GM21529 (cell line): ENCODE measurements around the gene PNPLA1.

ENCODE experiments used
- ATAC-seq: cut with Tn5 transposase; IDR thresholded peaks from one replicate; pipeline ENCODE4 v1.9.1; 2021; ENCODE audit not compliant: unreplicated experiment

PNPLA1 gene

DNA sequence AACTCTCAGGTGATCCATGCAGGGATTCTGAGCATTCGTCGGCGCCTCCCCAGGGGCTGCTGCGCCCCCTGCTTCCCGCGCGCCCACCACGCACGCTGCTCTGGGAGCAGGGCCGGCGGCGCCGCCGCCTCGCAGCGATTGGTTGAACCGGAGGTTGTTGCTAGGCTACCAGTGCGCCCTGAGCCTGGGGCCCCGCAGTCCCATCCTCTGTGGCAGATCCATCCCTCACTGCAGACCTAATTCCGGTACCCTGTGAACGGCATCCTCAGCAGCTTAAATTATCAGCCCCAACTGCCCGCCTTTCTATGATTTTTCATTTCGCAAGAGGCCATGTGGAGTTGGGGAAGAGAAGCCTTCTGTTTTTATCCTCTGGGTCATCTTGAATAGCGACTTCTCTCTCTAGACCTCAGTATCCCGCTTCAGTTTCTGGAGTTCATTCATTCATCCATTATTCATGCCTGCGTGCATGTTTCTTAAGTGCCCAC is 15.4 kb downstream of the PNPLA1 start:
- no peak for ATAC-seq

DNA sequence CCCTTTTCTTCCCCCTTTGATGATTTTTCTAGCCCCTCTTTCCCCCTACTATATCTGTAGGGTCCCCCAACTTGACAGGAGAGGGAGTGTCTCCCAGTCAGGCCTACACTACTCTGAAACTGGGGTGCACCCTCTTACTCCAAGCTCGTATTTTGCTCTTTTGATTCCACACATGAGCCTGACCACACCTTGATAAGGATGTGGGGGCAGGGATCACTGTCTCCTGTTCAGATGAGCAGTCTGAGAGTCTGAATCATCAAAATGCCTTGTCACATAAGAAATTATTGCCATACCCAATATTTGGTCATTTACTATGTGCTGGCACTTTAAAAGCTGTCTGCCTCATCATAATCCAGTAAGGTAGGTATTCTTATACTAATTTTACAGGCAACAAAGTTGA is 15.9 kb downstream of the PNPLA1 start:
- no peak for ATAC-seq

DNA sequence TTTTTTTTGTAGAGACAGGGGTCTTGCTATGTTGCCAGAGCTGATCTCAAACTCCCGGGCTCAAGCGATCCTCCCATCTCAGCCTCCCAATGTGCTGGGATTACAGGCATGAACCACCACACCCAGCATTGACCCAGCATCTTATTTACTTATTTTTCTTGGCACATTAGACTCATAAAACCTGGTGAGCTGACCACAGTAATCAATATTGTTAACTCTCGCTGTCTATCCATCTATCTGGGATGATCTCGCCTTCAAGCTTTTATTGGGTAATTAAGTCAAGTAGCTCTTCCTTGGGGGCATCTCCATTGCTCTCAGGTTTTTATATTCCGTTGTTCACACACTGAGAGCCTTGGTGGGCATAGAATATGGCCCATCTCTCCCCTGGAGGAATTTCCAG is 17.0 kb downstream of the PNPLA1 start:
- no peak for ATAC-seq

DNA sequence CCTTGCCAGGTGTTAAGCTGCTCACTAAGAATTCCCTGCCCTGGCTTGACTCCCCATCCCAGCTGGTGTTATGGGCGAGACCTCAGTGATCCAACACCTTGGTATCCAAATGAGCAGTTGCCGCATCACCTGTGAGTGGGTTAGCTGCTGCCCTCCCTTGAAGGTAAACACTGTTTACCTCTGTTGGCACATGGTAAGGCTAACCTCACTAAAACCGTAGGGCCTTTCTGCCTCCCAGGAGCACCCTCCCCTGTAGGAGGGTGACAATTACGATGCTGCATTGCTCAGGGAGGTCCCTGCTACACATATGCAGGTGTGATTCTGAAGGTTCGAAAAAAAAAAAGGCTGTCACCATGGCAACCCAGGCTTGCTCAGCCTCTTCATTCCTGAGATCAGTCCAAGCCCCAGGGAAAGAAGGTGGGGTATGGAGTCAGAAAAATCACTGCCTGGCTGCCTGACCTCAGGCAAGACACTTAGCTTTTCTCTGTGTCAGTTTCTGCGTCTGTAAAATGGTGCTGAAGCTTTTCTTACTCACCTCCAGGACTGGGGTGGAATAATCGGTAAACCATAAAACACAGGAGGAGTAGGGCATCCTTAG is 19.5 kb downstream of the PNPLA1 start:
- ATAC-seq = no peak

DNA sequence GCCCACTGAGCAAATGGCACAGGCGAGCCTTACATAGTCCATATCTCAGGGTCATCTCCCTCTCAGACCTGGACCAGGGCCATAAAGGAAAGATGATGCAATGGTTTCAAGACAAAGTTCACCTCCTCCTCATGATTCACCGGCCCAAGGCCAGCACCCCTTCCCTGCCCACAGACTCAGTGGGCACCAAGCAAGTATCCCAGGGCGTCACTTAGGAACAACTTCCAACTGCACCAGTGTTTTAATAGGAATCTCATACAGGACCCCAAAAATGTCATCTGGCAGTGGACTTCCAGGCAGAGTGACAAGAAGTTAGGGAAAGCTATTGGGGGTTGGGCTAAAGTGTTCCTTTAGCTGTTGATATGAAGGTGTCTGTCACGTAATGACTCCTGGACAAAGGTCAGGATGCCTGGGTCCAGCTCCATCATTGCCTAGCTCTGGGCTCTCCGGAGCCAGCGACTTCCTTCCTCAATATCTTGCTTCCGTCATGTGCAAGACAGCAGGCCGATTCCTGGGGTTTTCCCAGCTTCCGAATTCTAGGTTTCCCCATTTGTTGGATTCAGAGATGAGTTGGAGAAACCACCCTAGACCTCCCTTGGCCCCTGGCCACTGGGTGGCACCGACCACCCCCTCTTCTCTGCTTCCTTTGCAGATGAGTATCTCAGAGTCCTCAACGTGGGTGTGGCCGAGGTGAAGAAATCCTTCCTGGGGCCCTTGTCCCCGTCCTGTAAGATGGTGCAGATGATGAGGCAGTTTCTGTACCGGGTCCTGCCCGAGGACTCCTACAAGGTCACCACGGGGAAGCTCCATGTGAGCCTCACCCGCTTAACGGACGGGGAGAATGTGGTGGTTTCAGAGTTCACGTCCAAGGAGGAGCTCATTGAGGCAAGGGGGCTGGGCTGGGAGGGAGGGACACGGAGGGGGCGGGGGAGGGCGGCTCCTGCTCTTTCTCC is 21.1 kb downstream of the PNPLA1 start:
- ATAC-seq = no peak

DNA sequence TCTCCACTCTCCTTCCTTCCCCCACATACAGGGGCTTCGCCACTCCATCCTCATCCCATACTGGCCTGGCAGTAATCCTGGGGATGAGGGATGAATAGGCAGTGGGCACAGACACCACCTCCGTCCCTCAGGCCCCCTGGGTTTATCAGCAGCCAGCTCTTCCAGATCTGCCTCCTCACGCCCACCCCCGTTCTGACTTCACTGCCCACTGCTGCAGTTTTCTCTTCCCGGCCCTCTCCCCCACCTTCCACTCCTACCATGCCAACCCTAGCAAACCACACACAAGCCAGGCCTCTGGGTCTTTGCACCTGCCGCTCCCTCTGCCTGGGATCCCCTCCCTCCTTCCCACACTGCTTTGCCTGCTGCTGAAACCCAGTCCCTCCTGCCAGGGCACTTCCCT is 22.3 kb downstream of the PNPLA1 start:
- no peak for ATAC-seq

DNA sequence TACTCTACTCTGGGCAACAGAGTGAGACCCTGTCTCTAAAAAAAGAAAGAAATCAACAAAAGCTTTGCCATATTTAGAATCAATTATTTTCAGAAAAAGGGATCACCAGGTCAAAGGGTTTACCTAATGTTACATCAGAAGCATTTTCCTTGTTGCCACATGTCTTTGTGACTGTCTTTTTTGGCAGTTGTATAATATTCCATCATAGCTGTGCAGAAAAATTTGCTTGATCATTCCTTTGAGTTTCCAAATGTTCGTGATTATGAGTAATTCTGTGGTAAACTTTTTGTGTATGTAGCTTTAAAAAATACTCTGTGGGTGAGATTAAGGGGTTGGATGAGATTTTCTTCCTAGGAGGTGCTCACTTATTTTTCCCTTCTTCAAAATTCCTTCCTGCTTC is 26.4 kb downstream of the PNPLA1 start:
- no peak for ATAC-seq

DNA sequence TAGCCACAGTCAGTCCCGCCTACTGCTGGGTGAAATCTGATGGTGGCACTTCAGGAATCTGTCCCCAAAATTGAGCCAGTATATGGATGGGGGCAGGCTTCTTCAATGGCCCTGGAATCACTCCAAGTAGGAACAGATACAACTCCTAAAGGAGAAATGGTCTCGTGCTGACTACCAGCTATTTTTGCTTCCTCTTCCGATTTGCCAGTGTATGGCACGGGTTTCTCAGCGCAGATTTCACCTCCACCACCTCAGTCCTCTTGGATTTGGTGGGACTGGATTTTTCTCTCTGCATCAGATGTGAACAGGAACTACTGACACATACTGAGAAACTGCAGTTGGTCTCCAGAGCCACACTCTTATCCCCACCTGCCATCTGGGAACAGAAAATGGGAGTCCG is 27.2 kb downstream of the PNPLA1 start:
- ATAC-seq = no peak

DNA sequence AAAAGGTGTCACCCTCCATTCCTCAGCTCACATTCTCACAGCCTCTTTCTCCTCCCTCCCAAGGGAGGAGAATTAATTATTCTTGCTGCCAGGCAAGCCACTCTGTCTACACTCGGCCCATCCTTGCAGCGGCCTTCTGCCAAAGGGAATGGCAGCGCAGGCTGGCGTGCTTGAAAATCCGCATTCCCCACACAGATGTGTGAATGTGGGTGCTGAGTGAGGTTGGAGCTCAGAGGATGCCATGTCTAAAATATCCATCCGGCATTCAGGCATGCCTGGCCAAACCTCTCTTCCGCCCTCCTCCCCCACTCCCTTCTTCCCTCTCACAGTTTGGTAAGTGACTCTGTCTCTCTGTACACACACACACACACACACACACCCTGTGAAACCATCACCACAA is 27.7 kb downstream of the PNPLA1 start:
- no peak for ATAC-seq

DNA sequence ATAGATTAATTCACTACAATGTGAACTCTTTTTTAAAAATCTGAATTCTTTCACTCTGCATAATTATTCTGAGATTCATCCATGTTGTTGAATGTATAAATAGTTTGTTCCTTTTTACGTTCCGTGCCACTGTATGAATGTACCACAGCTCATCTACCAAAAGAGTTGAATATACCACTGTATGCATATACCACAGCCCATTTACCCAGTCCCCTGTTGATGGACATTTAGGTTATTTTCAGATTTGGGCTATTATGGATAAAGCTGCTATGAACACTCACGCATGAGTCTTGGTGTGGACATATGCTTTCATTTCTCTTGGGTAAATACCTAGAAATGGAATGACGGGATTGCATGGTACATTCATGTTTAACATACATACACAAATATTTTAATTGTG is 28.2 kb downstream of the PNPLA1 start:
- ATAC-seq = no peak

DNA sequence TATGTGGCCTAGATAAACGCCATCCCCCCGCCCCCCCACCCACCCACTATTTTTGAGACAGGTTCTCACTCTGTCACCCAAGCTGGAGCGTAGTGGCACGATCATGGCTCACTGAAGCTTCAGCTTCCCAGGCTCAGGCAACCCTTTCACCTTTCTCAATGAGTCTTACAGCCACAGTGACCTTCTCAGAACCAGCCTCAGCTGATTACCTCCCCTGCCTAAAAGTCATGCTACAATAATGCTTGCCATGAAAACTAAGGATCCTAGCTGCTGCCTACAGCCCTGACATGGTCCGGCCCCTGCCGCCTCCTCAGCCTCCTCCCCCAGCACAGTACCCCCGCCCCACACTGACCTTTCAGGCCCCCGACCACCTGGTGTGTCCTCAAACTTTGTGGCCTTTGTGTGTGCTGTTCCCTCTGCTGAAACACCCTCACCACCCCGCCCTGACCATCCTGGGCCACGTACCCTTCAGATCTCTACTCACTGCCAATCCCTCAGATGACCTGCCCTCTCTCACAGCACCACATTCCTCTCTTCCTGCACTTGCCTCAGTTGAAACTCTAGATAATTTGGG is 31.3 kb downstream of the PNPLA1 start:
- ATAC-seq = no peak

DNA sequence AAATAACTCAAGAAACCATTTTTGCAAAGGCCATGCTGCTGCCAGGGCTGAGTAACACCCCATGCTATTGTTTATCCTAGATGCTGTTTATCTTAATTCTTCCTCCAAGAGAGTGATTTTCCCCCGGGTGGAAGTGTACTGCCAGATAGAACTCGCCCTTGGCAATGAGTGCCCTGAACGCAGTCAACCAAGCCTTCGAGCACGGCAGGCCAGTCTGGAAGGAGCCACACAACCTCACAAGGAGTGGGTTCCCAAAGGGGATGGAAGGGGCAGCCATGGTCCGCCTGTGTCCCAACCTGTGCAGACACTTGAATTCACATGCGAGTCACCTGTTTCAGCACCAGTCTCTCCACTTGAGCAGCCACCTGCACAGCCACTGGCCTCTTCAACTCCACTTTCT is 31.9 kb downstream of the PNPLA1 start:
- no peak for ATAC-seq

DNA sequence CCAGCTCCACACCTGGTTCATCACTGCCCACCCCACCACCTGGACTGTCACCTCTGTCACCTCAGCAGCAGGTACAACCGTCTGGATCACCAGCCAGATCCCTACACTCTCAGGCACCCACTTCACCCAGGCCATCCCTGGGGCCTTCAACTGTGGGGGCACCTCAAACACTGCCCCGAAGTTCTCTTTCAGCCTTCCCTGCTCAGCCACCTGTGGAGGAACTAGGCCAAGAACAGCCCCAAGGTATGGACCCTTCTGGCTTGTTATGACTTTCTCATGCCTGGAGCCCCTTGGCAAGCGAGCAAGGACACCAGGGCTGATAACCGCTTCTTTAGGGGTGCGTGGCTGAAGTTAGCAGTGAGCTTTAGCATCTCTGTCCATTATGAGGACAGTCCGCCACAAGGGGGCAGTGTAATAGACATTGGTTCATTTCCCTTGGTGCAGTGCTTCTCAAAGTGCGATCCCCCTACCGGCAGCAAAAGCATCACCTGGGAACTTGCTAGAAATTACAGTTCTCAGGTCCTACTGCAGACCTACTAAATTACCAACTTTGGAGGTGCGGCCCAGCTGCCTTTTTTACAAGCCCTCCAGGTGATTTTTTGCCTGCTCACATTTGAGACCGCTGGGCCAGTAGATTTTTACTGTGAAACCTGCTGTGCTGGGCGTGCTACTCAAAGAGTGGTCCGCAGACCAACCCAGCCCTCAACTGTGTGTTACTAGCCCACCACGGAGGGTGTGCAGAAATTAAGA is 32.5 kb downstream of the PNPLA1 start:
- no peak for ATAC-seq

DNA sequence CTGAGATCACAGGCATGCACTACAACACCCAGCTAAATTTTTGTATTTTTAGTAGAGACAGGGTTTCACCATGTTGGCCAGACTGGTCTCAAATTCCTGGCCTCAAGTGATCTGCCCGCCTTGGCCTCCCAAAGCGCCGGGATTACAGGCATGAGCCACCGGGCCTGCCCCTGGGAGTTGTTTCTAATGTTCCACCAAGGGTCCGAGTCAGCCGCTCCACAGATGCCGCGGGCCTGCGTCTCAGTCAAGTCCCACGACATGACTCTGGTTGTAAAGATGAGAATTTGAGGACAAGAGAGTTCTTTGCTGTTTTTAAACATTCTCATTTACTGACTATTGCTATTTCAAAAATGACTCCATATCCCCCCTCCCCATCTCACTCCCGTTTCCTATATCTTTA is 36.0 kb downstream of the PNPLA1 start:
- no peak for ATAC-seq

DNA sequence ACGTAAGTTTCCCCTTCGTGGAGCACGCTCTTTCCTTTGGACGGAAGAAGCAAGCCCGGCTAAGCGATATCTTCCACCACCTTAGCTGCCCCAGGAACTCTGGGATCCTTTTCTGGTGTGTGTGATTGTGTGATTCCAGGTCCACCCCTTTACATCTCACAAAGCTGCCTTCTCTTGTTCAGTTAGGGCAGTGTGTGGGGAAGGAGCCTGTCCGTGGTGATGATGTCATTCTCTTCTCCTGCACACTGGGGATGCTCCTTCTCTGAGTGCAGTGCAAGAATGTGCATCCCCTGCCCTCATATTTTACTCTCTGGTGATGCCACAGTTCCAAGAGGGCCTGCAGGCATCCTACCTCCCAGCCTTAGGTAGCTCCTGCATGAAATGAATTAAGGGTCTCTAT is 36.5 kb downstream of the PNPLA1 start:
- ATAC-seq = no peak

DNA sequence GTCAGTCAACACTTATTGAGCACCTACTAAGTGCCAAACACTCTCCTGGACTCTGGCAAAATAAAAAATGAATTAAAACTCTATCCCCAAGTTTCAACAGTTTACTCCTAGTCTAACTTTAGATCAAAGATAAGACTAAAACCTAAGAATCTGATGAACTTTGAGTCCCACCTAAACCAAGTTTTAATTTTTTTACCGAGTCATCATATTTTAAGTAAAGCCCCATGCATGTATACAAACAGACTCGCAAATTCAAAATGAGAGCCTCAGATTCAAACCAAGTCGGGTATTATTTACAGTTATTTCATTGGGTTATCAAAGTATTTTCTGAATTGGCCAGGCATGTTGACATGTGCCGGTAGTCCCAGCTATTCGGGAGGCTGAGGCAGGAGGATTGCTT is 38.7 kb downstream of the PNPLA1 start:
- no peak for ATAC-seq

DNA sequence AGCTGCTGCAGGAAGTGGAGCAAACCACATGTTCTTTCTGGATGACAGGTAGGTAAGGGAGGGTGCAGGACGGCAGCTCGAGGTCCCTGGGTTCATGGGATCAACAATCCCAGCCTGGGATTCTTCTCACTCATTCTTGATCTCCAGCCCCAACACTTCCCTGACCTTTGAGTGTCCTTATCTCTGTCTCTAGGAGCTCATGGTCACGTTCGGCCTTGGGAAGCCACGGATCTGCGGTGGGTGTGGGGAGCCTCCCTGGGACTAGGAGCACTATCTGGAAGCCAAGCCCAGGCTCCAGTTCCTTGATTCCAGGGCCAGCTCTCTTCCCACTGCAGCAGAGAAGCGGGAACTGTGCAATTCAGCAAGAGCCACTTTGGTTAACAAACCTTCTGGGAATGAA is 39.3 kb downstream of the PNPLA1 start:
- no peak for ATAC-seq

DNA sequence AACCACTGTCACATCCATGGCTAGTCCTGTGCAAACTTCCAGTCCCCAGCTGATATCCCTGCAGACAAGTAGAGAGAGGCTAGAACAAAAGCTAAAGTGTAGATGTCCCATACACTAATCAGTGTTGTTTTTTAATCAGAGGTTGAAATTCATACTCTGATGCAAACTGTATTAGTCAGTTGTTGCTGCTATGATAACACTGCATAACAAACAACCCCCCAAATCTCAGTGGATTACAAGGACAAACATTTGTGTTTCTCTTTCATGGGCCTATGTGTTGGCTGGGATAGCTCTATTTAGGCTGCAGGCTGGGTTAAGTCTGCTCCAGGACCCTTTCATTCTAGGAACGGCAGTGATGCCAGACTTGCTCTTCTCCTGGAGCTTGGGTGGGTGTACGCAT is 40.0 kb downstream of the PNPLA1 start:
- no peak for ATAC-seq

DNA sequence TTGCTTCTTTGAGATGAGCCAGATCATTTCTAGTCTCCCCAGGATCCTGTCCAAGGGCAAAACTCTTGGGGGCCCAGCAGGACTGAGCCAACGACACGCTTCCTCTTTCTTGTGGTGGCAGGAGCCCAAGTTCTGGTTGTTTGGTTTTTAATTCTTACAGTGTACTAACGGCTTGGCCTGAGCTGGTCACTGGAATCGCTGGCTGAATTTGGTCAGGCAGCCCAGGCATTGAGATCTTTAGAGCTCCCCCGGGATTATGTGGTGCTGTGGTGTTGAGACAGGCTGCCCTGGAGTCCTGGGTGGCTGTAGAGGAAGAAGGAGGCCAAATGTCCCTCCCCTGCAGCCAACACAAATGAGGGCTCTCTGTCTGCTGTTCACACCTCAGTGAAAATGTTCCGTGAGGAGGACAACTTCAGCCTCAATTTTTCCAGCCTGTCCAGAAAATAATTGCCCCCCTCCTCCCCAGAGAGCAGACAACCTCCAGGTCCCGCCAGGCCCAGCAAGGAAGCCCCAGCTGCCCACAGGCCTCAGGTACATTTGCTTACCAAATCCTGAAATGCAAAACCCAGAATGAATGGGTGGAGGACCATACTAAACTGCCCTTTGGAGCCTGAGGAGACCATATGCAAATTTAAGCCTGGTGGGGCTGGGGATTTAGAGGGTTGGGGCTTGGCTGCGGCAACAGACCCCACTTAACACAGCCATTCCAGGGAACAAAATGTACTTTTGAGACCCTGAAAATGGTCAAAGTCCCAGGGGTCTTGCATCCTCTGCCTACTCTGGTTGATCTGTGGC is 43.2 kb downstream of the PNPLA1 start:
- peak; percentile 69 for ATAC-seq

DNA sequence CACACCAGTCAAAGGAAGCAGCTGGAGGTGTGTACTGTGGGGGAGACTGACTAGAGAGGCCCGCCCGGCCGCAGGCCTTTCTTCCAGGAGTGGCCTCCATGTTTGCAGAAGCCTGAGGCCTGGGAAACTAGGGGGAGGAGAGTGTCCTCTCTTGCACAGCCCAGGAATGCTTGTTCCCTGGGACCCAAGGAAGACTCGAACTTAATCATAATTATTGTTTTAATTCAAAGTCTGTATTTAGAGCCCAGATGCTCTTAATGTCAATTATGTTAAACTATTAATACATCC is 43.7 kb downstream of the PNPLA1 start:
- ATAC-seq = no peak
